ENCODE data around the gene DNMT3A.

DNA sequence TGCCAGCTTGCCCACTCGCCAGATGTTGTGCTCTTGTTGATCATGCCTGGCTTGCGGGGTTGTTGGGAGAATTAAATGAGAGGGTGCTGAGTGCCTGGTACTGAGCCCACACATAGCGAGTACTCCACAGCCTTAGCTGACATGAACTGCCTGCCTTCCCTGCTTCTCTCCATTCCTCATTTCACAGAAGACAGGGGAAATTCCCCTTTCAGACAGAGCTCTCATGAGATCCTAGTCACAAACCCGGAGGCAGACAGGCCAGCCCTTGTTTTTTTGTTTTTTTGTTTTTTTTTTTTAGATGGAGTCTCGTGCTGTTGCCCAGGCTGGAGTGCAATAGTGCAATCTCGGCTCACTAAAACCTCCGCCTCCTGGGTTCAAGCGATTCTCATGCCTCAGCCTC is 17.1 kb upstream of the DNMT3A start:
- TF ChIP-seq, protein P1, sequence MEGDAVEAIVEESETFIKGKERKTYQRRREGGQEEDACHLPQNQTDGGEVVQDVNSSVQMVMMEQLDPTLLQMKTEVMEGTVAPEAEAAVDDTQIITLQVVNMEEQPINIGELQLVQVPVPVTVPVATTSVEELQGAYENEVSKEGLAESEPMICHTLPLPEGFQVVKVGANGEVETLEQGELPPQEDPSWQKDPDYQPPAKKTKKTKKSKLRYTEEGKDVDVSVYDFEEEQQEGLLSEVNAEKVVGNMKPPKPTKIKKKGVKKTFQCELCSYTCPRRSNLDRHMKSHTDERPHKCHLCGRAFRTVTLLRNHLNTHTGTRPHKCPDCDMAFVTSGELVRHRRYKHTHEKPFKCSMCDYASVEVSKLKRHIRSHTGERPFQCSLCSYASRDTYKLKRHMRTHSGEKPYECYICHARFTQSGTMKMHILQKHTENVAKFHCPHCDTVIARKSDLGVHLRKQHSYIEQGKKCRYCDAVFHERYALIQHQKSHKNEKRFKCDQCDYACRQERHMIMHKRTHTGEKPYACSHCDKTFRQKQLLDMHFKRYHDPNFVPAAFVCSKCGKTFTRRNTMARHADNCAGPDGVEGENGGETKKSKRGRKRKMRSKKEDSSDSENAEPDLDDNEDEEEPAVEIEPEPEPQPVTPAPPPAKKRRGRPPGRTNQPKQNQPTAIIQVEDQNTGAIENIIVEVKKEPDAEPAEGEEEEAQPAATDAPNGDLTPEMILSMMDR (conservative IDR thresholded peaks at IDR 0.05; ENCODE audit: low read depth, low read length) = no peak
- TF ChIP-seq EZH2phosphoT487 (IDR thresholded peaks at IDR 0.05; ENCODE audit: borderline replicate concordance, low read length) (no peak), EZH2 (IDR thresholded peaks at IDR 0.05; ENCODE audit: low read length, unreplicated experiment) (no peak)

Data from PC-3 (cell line).